PFSK-1 (cell line): ENCODE measurements around the gene DAAM2.

Source experiments
- FOXP2 ChIP-seq: optimal IDR thresholded peaks from 2 replicates; pipeline ENCODE3; 2011; ENCODE audit warnings: borderline replicate concordance, control low read depth, inconsistent platforms; ENCODE audit not compliant: insufficient read depth; ENCODE audit errors: extremely low read length, extremely low read depth
- POLR2AphosphoS5 ChIP-seq: IDR thresholded peaks from 2 replicates; pipeline ENCODE4 v1.6.1; 2012; ENCODE audit warnings: low read depth, mild to moderate bottlenecking, control low read depth, low read length, moderate library complexity
- REST ChIP-seq, 2 experiments: IDR thresholded peaks; 2 replicates each; pipeline versions ENCODE4 v1.6.1 to v1.8.0; 2011 to 2012; ENCODE audit warnings: low read depth in 2 of 2, low read length in 2 of 2, control low read depth in 1 of 2, inconsistent platforms in 1 of 2, mild to moderate bottlenecking in 1 of 2, moderate library complexity in 1 of 2; ENCODE audit not compliant: insufficient read depth in 1 of 2
- SIN3A ChIP-seq: IDR thresholded peaks from 2 replicates; pipeline ENCODE4 v1.6.1; 2012; ENCODE audit warnings: mild to moderate bottlenecking, low read length, moderate library complexity, borderline replicate concordance; ENCODE audit not compliant: insufficient read depth
- TAF1 ChIP-seq: IDR thresholded peaks from 2 replicates; pipeline ENCODE4 v1.6.1; 2012; ENCODE audit warnings: low read length, control low read depth, borderline replicate concordance; ENCODE audit not compliant: insufficient read depth

Gene DAAM2

GRCh38 chr6:39797751-39798150, 5.6 kb downstream of the DAAM2 start:
- TF ChIP-seq REST (IDR thresholded peaks at IDR 0.05; ENCODE audit: insufficient read depth in 1 of 2, low read depth in 2 of 2, low read length in 2 of 2) (no peak), POLR2AphosphoS5 (no peak), FOXP2 (no peak), TAF1 (no peak), SIN3A (no peak)

- TF ChIP-seq FOXP2, result no peak
- no peak for TF ChIP-seq SIN3A
- no peak for TF ChIP-seq REST (IDR thresholded peaks at IDR 0.05; ENCODE audit: insufficient read depth in 1 of 2, low read depth in 2 of 2, low read length in 2 of 2)
Observed at GRCh38 chr6:39800034-39801032, 8.2 kb downstream of the DAAM2 start.

GRCh38 chr6:39801456-39802251, 9.5 kb downstream of the DAAM2 start:
- no peak for TF ChIP-seq POLR2AphosphoS5
- no peak for TF ChIP-seq FOXP2
- no peak for TF ChIP-seq SIN3A
- TF ChIP-seq TAF1, result no peak
- TF ChIP-seq REST (IDR thresholded peaks at IDR 0.05; ENCODE audit: insufficient read depth in 1 of 2, low read depth in 2 of 2, low read length in 2 of 2), result no peak

GRCh38 chr6:39803872-39804271, 11.7 kb downstream of the DAAM2 start:
- TF ChIP-seq SIN3A, result no peak
- no peak for TF ChIP-seq TAF1
- TF ChIP-seq FOXP2, result no peak
- TF ChIP-seq REST (IDR thresholded peaks at IDR 0.05; ENCODE audit: insufficient read depth in 1 of 2, low read depth in 2 of 2, low read length in 2 of 2), result no peak
- TF ChIP-seq POLR2AphosphoS5, result no peak
